HG03460 (cell line): ENCODE measurements around the gene MTMR2.
A peak's percentile ranks its signal among the peaks of the same experiment; 100 is the strongest.

Experiments
- ATAC-seq: cut with Tn5 transposase; IDR thresholded peaks from one replicate; pipeline ENCODE4 v1.9.1; 2021; ENCODE audit not compliant: unreplicated experiment

The MTMR2 gene

GRCh38 chr11:95923728-95924413 lies at the start of gene MTMR2:
Gene MTMR2 (minus strand): TSS chr11:95924107. CDS start chr11:95923954, 153 bp downstream.
- ATAC-seq, result peak; percentile 99

GRCh38 chr11:95972060-95972459 lies 48.2 kb upstream of the MTMR2 start:
- no peak for ATAC-seq

GRCh38 chr11:95968585-95968984 lies 44.7 kb upstream of the MTMR2 start:
- ATAC-seq, result no peak

- ATAC-seq, result no peak
These were observed 40.4 kb upstream of the MTMR2 start for GRCh38 chr11:95964281-95964680.

- ATAC-seq, result no peak
These were observed 37.9 kb upstream of the MTMR2 start for GRCh38 chr11:95961758-95962157.

- no peak for ATAC-seq
These were observed 27.0 kb upstream of the MTMR2 start for GRCh38 chr11:95950905-95951304.

- no peak for ATAC-seq
These were observed 24.7 kb upstream of the MTMR2 start for GRCh38 chr11:95948637-95949036.

GRCh38 chr11:95944623-95945022 lies 20.7 kb upstream of the MTMR2 start:
- ATAC-seq, result no peak

- ATAC-seq, result no peak
These were observed 19.6 kb upstream of the MTMR2 start for GRCh38 chr11:95943546-95943945.

- no peak for ATAC-seq
These were observed 15.2 kb upstream of the MTMR2 start for GRCh38 chr11:95939091-95939490.

GRCh38 chr11:95937358-95937757 lies 13.5 kb upstream of the MTMR2 start:
- no peak for ATAC-seq

GRCh38 chr11:95933594-95933993 lies 9.7 kb upstream of the MTMR2 start:
- no peak for ATAC-seq

- ATAC-seq, result no peak
These were observed 8.0 kb upstream of the MTMR2 start for GRCh38 chr11:95931916-95932315.

- ATAC-seq, result no peak
These were observed 7.0 kb upstream of the MTMR2 start for GRCh38 chr11:95930948-95931347.

GRCh38 chr11:95926726-95927125 lies 2.8 kb upstream of the MTMR2 start:
- ATAC-seq, result no peak

- no peak for ATAC-seq
These were observed 1.1 kb upstream of the MTMR2 start for GRCh38 chr11:95925011-95925410.

- no peak for ATAC-seq
These were observed 480 bp upstream of the MTMR2 start for GRCh38 chr11:95924414-95924760.

- no peak for ATAC-seq
These were observed 524 bp downstream of the MTMR2 start for GRCh38 chr11:95923439-95923727.

GRCh38 chr11:95922536-95923438 lies 1.1 kb downstream of the MTMR2 start:
- no peak for ATAC-seq

GRCh38 chr11:95922099-95922498 lies 1.8 kb downstream of the MTMR2 start:
- no peak for ATAC-seq

GRCh38 chr11:95920460-95921105 lies 3.3 kb downstream of the MTMR2 start:
- ATAC-seq, result no peak

GRCh38 chr11:95919514-95919913 lies 4.4 kb downstream of the MTMR2 start:
- ATAC-seq, result no peak
